Body of pancreas (tissue), 4 donors: ENCODE data around the gene ZNF441. TPM values are rescaled to one million over a fixed set of nuclear protein-coding genes. Genes with fewer than 3 reads are reported as not detected.

Source experiments
- ATAC-seq: fragments of 150-250 bp; one replicate; pipeline ENCODE4 v1.9.1; 2016
- DNase-seq, 4 donors: peaks; one replicate each; pipeline ENCODE4 v3.0.0-alpha.2; 2019
- H3K27ac ChIP-seq, 4 donors: fragments of 200-600 bp; sonication (generic); 1 replicate in 3 of 4; 2 replicates in 1 of 4; pipeline versions ENCODE4 v1.5.1 to v1.6.1; 2016 to 2019; ENCODE audit warnings: mild to moderate bottlenecking in 1 of 4, mixed read lengths in 1 of 4, moderate library complexity in 1 of 4
- H3K27me3 ChIP-seq, 2 donors: fragments of 200-600 bp; sonication (generic); one replicate each; pipeline ENCODE4 v1.6.0; 2016; ENCODE audit warnings: mild to moderate bottlenecking in 1 of 2
- H3K36me3 ChIP-seq, 2 donors: fragments of 200-600 bp; sonication (generic); replicated peaks in 1 of 2; 2 replicates each; pipeline ENCODE4 v1.5.1; 2016; ENCODE audit warnings: low read depth in 2 of 2; ENCODE audit not compliant: insufficient read depth in 1 of 2
- H3K4me1 ChIP-seq: fragments of 200-600 bp; sonication (generic); one replicate; pipeline ENCODE4 v1.6.0; 2016
- H3K4me3 ChIP-seq, 2 donors: fragments of 200-600 bp; sonication (generic); 1 replicate in 1 of 2; 2 replicates in 1 of 2; pipeline ENCODE4 v1.5.1; 2016 to 2019
- H3K9me3 ChIP-seq, 3 donors: fragments of 200-600 bp; sonication (generic); 1 replicate in 2 of 3; 2 replicates in 1 of 3; pipeline ENCODE4 v1.5.1; 2016
- CTCF ChIP-seq, 7 experiments: fragments of 450-650 bp in 4 of 7; fragments of 200-600 bp in 3 of 7; sonication (generic) in 3 of 7; IDR thresholded peaks; one replicate each; pipeline ENCODE4 v1.5.1; 2016 to 2019; ENCODE audit warnings: antibody characterized with exemption in 7 of 7
- POLR2A ChIP-seq, 3 donors: fragments of 450-650 bp; IDR thresholded peaks; one replicate each; pipeline ENCODE4 v1.6.1; 2016; ENCODE audit warnings: antibody characterized with exemption in 3 of 3, mild to moderate bottlenecking in 2 of 3
- WGBS, 2 donors: methylation state at CpG; one replicate each; pipeline ENCODE4 v1.1.5; 2017; 5-methylcytosine and 5-hydroxymethylcytosine counted together
- intact Hi-C: fragments of 100-400 bp; cut with DNase I; formaldehyde crosslinking; loops from one replicate; pipeline ENCODE4 v1.15.1; 2023
- total RNA-seq, 2 donors: library from RNA; depleted of rRNA; stranded (reverse); fragments of >200 nt; gene quantifications; one replicate each; pipeline ENCODE4 v1.1.0, GENCODE V29; 2016

ZNF441 gene
- total RNA-seq, 2 donors from 2014 or later: 7.3 to 13.8 TPM

- Histone ChIP-seq H3K27ac (no peak overlapping the region), H3K4me1 (no peaks in the 10 kb centered on the region), H3K36me3 (no peaks in the 10 kb centered on the region), H3K27me3 (no peaks in the 10 kb centered on the region), H3K9me3 (peaks cover 0 to 4% (median 0%) of the 10 kb centered on the region in 3 donors), H3K4me3 (no peak overlapping the region)
- WGBS, 2 donors: 67 to 76% methylated on average over 1 of the region's 1 CpG
- DNase-seq: no peak
- no peak for ATAC-seq
- intact Hi-C loops: no loop called here
- TF ChIP-seq POLR2A (IDR thresholded peaks at IDR 0.05) (no peak), CTCF (IDR thresholded peaks at IDR 0.05) (no peak)
Measured at GRCh38 chr19:11756965-11757364, 9.8 kb upstream of the ZNF441 start.

GRCh38 chr19:11759805-11760204 is 7.0 kb upstream of the ZNF441 start:
- H3K4me3 ChIP-seq: no peak overlapping the region
- H3K27ac ChIP-seq: no peak overlapping the region
- no peak for DNase-seq
- H3K9me3 ChIP-seq: no peaks in the 10 kb centered on the region
- no peaks in the 10 kb centered on the region for H3K27me3 ChIP-seq
- H3K36me3 ChIP-seq: no peaks in the 10 kb centered on the region
- intact Hi-C loops: no loop called here
- 61 to 63% methylated on average over 7 of the region's 7 CpGs for WGBS, 2 donors
- TF ChIP-seq POLR2A (IDR thresholded peaks at IDR 0.05): no peak
- TF ChIP-seq CTCF (IDR thresholded peaks at IDR 0.05): no peak
- H3K4me1 ChIP-seq: no peaks in the 10 kb centered on the region
- no peak for ATAC-seq

- WGBS, 2 donors: 61 to 63% methylated on average over 3 of the region's 3 CpGs
Measured at GRCh38 chr19:11763117-11763516, 3.7 kb upstream of the ZNF441 start.

GRCh38 chr19:11763611-11764010 is 3.2 kb upstream of the ZNF441 start:
- intact Hi-C loops: no loop called here
- WGBS, 2 donors: 77 to 96% methylated on average over 1 of the region's 1 CpG
- DNase-seq (no peak), ATAC-seq (no peak)
- Histone ChIP-seq H3K27me3 (no peaks in the 10 kb centered on the region), H3K36me3 (no peaks in the 10 kb centered on the region), H3K9me3 (no peaks in the 10 kb centered on the region), H3K27ac (no peak overlapping the region), H3K4me3 (no peak overlapping the region), H3K4me1 (peaks cover 16% of the 10 kb centered on the region)
- TF ChIP-seq POLR2A (IDR thresholded peaks at IDR 0.05) (no peak), CTCF (IDR thresholded peaks at IDR 0.05) (no peak)

More at GRCh38 chr19:11763117-11763516, 3.7 kb upstream of the ZNF441 start:
- DNase-seq (no peak), ATAC-seq (no peak)
- peaks cover 11% of the 10 kb centered on the region for H3K4me1 ChIP-seq
- H3K36me3 ChIP-seq: no peaks in the 10 kb centered on the region
- no peak overlapping the region for H3K4me3 ChIP-seq
- TF ChIP-seq CTCF (IDR thresholded peaks at IDR 0.05): no peak
- H3K9me3 ChIP-seq: no peaks in the 10 kb centered on the region
- H3K27me3 ChIP-seq: no peaks in the 10 kb centered on the region
- no peak overlapping the region for H3K27ac ChIP-seq
- intact Hi-C loops: no loop called here

- H3K4me3 ChIP-seq: peak overlapping the region; percentile 62 to 83
- peaks cover 17% of the 10 kb centered on the region for H3K4me1 ChIP-seq
- 1 to 3% methylated on average over 14 to 20 of the region's 20 CpGs for WGBS, 2 donors
- peaks cover 0 to 5% (median 0%) of the 10 kb centered on the region in 3 donors for H3K9me3 ChIP-seq
- DNase-seq: peak; percentile 60 to 74 (median 72)
- TF ChIP-seq CTCF (IDR thresholded peaks at IDR 0.05) (no peak), POLR2A (IDR thresholded peaks at IDR 0.05) (no peak)
- intact Hi-C loops: no loop called here
- H3K27ac ChIP-seq: peak overlapping the region; percentile 86 to 97 (median 94)
- H3K27me3 ChIP-seq: no peaks in the 10 kb centered on the region
- peak; percentile 47 for ATAC-seq
- H3K36me3 ChIP-seq: no peaks in the 10 kb centered on the region
Measured at GRCh38 chr19:11767633-11768133, 883 bp downstream of the ZNF441 start.
